ENCODE measurements around the gene VWA5B1.

VWA5B1 gene

DNA sequence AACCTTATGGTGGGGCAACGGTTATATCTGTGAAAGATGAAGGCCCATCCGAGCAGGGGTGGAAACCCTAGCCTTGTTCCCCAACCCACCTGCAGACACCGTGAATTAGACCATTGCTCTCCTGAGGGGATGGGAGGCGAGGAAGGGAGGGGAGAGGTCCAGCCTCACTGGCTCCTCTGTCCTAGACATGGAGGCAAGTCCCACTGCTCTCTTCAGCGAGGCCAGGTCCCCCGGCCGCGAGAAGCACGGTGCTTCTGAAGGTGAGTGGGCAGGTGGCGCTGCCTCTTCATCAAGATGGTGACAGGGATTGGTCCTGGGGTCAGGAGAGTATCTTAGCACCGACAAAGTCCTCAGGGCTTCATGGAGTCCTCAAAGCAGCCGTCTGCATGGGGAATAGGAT, 59.3 kb downstream of the VWA5B1 start:
- DNase-seq: no peak

DNA sequence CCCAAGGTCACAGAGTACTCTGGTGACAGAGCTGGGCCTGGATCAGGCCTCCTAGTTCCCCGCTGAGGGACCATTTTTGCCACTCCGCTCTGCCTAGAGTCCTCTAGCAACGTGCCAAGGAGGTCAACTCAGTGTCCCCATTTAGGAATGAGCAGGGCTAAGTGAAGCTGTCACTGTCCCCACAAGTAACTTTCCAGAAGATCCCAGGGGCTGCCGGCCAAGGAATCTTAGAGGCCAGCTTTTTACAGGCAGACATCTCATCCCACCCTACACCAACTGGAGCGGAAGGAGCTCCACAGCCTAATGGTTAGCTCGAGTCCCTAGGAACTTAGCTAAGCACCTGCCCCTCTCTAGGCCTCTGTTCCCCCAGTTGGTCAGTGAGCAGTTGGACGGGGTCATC, 59.7 kb downstream of the VWA5B1 start:
- no peak for DNase-seq

DNA sequence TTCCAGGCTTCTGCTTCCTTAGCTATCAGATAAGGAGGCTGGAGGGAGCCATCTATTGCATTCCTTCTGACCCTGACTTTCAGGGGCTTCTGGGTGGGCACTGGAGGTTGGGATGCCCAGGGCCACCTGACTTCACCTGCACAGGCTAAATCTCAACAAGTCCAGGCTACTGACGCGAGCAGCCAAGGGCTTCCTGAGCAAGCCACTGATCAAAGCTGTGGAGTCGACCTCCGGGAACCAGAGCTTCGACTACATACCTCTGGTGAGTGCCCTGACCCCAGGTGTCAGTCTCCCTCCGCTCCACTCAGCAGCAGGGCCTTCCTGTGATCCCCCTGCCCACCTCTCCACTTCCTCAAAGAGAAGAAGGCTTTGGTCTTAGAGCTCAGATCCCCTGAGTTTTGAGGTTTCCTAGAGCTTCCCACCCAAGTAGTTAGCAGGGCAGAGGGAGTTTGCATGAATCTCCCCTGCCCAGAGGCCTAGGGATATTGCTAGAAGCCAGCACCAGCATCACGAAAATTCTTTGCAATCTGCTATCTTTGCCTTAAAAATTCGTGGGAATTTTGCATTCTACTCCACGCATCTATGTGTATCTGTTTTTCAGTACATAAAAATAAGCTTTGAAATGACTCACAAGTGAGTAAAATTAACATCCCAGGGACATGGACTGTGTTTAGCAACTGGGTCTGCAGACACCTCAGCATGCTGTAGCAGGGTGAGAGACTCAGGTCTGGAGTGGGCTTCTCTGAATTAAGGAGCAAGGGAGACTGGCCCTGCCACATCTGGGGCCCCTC, 61.4 kb downstream of the VWA5B1 start:
- DNase-seq: no peak

DNA sequence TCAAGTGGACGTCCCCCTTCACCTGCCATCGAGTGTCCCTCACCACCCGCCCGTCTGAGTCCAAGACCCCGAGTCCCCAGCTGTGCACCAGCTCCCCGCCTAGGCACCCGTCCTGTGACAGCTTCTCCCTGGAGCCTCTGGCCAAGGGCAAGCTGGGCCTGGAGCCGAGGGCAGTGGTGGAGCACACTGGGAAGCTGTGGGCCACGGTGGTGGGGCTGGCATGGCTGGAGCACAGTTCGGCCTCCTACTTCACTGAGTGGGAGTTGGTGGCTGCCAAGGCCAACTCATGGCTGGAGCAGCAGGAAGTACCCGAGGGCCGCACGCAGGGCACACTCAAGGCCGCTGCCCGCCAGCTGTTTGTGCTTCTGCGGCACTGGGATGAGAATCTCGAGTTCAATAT, 63.2 kb downstream of the VWA5B1 start:
- DNase-seq: no peak

DNA sequence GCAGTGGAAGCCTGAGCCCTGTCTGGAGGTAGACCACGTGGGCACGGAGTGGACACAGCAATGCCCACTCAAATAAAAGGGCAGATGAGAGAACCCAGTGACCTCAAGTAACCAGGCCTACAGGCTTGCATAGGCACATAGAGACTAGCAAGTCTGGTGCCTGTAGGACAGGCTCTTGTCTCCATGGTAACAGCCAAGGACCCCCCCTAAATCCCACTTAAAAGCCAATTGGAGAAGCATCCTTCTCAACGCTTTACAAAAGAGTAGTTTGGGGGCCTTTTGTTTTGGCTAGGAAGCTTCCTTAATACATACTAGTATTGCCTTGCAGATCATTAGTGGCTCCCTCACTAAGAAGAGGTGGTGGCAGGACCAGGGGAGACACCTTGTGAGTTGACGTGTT, 63.9 kb downstream of the VWA5B1 start:
- no peak for DNase-seq

DNA sequence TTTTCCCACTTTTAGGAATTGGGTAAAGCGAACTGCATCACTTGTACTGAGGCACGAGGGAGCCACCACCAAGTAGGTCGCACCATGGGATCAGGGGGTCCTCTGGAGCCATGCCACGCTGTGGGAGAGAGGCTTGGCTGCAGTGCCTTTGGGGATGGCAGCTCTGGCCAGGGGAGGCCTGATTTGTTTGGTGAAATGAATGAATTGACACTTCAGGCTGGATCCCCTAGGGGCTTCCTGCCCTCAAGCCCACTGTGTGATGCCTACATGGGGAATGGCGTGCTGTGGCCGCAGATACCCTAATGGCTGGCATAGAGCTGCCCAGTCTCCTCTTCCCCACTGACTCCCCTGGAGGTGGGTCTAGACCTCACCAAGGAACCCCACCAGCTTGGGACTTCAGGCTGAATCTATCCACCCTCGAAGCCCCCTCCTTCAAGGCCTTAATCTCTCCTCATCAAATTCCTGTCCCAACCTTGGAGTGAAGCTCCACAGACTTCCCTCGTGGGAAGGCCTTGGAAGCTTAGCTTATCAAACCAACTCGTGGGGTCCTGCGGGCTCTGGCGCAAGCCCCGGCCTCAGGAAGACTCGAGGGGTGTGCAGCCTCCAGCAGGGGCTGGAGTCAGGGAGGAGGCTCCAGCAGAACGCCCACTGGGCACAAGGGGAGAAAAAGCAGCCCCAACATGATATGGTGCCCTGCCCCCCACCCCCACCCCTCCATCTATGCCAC, 64.6 kb downstream of the VWA5B1 start:
- DNase-seq: no peak

DNA sequence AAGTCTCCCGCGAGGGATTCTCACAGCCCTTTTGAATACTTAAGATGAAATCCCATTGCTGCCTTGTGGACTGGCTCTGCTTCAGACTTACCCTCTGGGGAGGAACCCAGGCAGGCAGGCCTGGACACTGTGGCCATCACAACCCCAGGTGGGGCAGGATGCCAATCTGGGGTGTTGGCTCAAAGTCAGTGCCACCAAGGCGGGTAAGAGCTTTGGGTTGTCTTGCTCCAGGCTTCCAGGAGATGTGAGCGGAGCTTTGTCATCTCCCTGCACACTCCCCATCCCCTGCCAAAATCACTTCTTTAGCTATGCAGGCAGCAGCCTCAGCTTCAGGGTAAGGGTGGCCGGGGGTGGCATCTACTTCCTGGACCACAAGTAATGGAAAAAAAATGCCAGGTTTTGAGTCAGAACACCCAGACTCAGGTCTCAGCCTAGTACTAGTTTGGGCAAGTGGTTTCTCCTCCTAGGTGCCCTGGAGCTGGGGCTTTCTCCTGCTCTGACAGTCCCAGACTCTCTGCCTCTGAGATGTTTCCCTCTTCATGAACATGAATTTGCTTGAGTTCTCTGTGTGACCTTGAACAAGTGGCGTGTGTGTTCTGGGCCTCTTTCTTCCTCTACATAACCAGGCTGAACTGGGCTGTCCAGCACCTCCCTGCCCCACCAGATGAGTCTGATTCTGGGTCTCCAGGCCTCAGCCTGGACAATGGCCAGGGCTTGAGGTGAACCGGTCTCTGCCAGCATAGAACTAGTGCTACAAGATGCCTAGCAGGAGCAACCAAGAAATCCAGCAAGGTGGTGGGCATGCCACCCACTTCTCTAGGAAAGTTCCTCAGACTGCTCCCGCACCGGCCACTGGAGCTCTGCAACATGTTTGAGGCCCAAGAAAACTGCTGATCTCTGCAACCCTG, 65.4 kb downstream of the VWA5B1 start:
- DNase-seq: no peak

DNA sequence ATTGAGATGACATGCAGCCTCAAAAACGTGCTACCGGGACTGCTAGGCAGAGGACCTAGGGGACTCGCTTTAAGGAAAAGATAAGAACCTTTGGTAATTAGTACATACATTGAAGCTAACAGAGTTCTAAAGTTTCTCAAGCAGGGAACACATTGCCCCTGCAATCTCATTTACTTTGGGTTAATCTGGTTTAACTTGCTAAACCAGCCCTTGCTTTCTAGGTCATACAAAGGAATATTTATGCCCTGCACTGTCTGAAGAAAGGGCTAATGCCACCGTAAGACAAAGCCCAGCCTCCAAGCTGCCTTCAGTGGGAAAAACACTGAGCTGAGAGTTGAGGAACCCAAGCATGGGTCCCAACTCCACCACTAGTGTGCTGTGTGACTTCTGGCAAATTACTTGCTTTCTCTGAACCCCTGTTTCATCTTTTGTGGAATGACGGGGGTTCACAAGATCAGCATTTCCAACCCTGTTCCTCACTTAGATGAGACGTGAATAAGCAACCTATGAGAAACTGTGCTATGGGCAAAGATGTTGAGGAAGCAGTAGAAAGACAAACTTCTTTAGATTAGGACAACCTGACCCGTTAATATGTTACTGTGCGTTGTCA, 66.3 kb downstream of the VWA5B1 start:
- no peak for DNase-seq

DNA sequence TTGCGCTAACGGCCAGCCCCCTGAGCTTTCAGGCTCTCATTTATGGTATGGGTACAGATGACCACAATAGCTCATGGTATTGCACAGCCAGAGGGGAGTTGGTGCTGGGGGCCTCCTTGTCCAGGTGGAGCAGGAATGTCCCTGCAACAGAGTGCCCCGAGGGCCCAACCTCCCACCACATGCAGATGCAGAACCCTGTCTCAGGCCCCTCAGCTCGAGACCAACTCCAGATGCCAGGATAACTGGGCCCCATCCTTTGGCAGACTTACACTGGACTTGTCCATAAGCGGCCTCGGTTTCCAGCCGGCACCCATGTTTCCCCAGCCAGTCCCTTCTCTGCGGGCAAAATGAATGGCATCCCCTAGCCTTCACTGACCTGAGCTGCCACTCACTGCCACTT, 67.1 kb downstream of the VWA5B1 start:
- no peak for DNase-seq

DNA sequence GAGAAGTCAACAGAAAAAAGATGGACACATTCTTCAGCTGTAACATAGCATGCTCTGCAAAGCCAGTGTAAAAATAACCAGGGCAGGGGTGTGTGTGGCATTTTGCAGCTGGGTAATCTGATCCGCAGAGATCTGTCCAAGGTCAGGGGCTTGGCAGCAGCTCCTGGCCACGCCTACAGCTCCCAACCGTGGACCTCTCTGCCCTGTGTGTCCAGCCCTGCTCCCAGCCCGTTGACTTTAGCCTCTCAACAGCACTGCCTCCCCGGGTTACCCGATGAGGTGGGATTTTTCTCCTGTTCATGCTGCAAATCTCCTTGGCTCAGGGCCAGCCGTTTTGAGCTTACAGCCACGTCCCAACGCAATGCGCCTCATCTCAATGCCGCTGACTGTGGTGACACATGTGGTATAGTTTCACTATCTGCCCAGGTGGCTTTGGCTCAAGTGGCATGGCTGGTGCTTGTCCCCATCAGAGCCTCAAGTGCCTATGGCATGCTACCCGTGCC, 68.1 kb downstream of the VWA5B1 start:
- DNase-seq: no peak

DNA sequence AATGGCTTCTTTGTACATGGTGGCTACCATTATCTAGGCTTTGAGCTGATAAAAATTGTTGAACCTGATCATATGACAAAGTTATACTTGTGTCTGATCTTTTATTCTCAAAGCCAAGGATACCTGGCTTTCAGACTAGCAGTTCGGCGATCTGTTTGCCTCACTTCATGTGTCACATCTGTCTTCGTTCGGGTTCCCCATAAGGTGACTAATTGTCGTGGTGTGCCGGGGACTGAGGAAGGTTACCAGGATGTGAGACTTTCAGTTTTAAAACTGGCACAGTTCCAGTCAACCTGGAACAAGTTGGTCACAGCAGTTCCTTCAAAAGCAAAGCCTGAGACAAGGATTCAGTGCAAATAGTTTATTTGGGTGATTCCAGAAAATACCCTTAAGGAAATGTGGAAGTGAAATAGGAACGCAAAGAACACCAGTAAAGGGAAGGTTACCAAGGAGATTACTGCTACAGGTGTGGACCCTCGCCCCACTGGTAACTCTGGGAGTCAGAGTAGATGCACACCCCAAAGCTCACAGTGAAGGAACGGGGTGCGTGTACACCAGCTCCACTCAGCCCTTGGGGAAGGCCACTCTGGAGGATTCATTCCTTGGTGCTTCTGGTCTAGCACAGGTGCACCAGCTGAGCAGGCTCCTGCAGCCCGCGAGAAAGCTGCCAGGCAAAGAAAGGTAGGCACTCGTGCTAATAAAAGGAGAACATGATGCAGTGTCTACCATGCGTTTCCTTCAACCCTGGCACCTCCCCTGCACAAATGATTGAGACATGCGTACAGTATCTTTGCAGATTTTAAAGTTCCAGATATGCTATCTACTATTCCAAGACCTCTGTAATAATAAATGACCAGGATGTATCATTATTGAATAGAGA, 69.0 kb downstream of the VWA5B1 start:
- no peak for DNase-seq

DNA sequence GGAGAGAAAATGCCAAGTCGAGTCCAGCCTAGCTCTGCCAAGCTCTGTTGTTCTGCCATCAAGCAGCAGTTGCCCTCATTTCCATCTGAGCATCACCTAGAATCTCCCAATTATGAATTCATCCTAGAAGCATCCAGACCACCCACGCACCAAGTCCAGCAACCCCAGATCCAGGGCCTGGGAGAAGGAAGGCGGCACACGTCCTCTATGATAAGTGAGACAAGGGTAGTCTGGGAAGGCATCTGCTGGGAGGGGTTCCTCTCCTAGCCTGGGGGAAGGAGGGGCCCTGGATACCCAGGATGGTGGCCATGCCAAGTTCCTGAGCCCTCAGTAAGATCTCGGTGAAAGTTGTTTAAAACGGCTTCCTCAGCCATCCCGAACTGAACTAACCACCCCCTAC, 70.7 kb downstream of the VWA5B1 start:
- no peak for DNase-seq

DNA sequence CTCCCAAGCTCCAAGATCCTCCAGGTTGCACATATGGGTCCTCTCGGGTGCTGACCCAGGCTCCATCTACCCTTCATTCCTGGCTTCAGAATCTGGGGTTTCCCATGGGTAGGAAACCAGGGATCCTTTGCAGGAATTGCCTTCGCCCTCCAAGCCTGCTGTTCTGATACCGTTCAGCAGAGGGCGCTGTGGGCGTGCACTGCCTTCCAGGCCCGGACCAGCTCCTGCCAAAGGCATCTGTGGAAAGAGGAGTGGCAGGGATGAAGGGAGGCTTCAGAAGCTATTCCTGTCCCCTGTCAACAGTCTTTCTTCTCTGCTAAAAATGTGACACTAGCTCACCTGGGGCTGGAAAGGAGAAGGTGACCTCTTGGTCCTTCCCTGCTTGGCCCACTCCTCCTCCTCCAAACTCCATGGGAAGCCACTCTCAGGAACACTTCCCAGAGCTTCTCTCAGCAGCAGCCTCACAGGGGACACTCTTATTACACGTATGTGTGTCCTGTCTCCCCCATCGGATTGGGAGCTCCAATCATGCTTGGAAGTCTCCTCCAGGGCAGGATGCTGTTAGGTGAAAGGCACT, 71.2 kb downstream of the VWA5B1 start:
- DNase-seq: no peak

DNA sequence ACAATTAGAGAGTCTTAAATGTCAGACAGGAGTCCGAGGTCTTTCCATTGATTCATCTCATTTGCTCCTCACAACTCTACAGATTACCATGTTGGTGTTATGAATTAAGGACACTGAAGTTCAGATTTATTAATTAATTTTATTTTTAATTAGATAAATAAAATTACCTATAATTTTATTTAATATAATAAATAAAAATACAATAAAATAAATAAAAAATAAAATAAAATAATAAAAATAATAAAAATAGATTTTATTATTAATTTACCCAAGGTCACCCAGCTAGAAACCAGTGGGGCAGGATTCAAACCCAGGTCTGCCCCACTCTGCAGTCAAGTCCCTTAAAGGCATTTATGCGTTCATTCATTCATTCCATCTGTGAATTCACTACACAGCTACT, 72.2 kb downstream of the VWA5B1 start:
- DNase-seq: no peak

DNA sequence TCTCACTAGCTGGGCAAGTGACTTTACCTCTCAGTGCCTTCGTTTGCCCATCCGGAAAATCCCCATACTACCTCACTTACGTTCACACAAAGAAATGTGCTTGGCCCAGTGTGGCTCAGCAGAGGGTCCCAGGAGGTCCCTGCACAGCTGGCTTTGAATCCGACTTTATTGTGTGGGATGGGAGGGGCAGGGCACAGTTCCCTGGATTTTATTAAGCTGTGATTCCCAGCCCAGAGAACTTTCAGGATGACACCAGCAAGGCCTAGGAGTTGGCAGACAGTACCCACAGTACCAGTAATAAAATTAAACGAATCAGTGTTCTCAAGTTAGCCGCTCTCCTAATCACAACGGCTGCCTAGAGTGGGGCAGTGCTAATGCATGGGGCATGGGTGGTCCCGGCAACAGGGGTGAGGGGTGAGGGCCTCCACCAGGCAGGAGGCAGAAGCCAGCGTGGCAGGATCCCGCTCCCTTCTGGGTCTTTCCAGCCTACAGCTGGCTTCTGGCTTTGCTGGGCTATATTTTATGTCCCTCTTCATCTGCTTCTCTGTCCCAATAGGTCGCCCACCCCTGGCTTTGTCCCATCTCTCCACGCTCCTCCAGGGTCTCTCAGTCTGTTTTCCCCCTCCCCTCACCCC, 74.9 kb downstream of the VWA5B1 start:
- DNase-seq: no peak

DNA sequence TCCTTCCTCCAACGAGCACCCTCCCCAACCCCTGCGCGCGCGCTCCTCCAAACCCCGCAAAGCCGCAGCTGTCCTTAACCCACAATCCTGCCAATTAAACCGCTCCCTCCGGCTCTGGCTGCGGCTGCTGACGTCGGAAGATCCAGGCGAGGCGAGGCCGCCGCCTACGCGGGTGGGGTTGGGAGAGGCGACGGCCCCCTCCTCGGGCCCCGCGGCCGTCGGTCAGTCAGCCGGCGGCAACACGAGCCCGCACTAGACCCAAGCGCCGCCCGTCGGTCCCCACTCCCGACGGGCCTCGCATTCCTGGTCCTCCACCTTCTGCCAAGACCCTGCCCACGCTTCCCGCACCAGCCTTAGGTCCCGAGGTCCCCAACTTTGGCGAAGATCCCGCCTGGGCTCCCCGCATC, 75.4 kb downstream of the VWA5B1 start:
- no peak for DNase-seq

DNA sequence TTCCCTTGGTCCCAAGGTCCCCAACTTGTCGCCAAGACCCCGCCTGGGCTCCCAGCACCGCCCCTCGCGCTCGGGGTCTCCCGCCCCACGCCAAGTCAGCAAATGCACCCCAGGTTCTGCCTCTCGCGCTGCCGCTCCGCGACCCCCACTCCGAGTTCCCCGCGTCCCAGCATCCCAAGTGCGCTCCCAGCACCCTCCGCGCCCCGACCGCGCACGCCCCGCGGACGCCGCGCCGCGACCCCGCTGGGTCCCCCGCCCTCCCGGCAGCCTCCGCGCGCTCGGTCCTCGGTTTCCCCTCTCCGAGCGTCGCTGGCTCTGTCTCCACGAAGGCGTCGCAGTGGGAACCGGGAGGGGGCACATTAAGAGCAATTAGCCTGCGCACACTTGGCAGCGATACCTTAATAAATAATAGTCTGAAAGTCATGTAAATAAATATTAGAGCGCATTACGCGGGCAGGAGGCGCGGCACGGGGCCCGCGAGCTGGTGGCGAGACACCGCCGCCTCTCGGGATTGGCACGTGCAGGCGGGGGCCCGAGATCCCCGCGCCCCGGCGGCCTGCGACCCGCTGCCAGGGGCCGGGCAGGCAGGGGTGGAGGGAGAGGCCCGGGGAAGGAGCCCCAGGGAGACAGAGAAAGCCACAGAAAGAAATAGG, 75.9 kb downstream of the VWA5B1 start:
- DNase-seq: no peak

DNA sequence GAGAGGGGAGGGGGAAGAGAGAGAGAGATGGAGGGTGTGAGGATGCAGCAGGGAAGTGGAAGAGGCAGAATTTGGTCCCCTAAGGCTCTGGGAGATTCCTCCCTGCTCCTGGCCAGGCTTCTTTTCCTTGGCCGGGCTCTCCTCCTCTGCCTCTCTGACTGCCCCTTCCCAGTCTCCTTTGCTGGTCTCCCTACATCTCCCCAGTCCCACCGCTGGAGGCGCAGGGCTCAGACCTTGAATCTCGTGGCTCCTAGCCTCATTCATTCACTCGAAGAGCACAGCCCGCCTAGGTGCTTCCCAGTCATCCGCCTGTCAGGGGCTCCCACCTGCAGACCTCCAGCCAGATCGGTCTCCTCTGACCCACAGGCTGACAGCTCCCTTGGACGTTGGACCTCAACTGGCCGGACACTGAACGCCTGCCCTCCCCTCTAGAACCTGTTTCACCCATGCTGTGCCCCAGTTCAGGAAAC, 76.5 kb downstream of the VWA5B1 start:
- no peak for DNase-seq

DNA sequence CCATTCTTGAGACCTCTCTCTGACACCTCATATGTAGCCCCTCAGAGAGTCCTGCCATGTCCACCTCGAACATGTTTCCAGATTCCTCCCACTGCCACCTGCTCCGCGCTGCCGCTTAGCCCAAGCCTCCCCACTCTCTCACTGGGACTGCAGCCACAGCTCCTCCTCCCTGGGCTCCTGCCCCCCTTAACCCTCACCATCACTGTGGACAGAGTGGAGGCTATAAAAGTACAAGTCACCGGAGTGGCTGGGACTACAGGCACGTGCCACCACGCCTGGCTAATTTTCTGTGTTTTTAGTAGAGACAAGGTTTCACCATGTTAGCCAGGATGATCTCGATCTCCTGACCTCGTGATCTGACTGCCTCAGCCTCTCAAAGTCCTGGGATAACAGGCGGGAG, 77.0 kb downstream of the VWA5B1 start:
- no peak for DNase-seq

DNA sequence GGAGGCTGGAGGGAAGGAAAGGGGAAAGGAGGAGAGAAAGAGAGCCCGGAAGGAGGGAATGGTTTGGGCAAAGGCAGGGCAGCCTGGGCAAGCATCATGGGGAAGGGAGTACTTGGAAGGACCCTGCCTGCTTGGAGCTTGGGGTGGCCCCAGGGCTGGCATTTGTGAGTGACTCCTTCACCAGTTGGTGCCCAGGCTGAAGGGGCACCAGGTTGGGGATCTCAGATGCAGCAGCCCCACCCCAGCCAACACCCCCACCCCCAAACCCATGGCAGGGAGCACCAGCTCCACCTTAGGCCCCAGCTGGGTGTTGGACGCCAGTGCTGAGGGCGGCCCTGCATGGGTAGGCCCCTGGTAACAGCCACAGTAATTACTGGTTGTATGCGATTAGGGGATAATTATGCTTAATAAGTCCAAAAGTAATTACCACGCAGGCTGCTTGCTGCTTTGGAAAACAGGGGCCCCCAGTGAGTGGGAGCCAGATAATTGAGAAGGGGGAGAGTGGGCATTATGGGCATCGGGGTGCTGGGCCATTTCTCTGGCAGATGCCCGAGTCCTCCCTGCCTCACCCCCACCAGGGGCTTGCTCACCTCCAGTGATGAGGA, 78.3 kb downstream of the VWA5B1 start:
- DNase-seq: no peak

Data from SHP77 treated with DMSO at 0.1 percent for 48 hours (cell line).